Lower leg skin (tissue), 3 donors: ENCODE data around the gene ACTR5.

Source experiments
- POLR2A ChIP-seq, 2 donors: fragments of 450-650 bp; IDR thresholded peaks; one replicate each; pipeline ENCODE4 v1.6.1; 2016 to 2017; ENCODE audit warnings: antibody characterized with exemption in 2 of 2, mild to moderate bottlenecking in 1 of 2, moderate library complexity in 1 of 2
- TF ChIP-seq, protein P1 (sequence below), 3 donors: fragments of 450-650 bp; IDR thresholded peaks; one replicate each; pipeline ENCODE4 v1.5.1; 2016; ENCODE audit warnings: antibody characterized with exemption in 3 of 3, mild to moderate bottlenecking in 3 of 3, moderate library complexity in 2 of 3

DNA sequence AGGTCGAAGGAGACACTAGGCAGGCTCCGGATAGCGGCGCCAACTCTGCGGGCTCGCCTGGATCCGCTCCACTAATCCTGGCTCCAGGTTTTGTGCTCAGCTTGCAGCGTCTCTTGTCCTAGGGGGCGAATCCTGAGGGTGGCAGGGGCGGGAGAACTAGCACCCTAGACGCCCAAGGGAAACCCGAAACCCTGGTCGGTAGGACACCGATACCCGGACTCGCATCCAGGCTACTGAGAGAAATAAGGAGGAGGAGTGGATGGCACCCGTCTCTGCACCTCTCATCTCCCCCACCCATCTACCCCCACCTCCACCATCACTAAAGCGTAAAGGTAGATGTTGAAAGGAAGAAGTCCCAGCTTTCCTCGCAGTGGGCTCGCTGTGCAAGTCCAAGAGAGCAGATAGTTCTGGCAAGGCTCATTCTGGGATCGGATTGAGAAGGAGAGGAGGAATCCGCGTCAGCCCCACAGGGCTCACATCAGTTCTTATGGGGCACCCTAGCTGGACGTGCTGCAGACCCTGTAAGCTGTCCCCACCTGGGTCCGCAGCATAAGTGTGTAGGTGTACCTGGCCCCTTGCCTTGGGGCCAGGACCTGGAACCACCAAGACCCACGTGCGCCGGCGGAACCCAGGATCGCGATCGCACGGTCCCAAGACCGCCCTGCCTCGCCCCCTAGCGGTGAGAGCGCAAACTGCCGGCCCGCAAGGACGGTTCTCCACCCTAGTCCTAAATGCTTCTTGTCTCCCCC is 17.1 kb upstream of the ACTR5 start:
- TF ChIP-seq, protein P1, sequence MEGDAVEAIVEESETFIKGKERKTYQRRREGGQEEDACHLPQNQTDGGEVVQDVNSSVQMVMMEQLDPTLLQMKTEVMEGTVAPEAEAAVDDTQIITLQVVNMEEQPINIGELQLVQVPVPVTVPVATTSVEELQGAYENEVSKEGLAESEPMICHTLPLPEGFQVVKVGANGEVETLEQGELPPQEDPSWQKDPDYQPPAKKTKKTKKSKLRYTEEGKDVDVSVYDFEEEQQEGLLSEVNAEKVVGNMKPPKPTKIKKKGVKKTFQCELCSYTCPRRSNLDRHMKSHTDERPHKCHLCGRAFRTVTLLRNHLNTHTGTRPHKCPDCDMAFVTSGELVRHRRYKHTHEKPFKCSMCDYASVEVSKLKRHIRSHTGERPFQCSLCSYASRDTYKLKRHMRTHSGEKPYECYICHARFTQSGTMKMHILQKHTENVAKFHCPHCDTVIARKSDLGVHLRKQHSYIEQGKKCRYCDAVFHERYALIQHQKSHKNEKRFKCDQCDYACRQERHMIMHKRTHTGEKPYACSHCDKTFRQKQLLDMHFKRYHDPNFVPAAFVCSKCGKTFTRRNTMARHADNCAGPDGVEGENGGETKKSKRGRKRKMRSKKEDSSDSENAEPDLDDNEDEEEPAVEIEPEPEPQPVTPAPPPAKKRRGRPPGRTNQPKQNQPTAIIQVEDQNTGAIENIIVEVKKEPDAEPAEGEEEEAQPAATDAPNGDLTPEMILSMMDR (IDR thresholded peaks at IDR 0.05): peak in 1 of 3 donors; percentile 85
- no peak for TF ChIP-seq POLR2A (IDR thresholded peaks at IDR 0.05)
